GM21825 (cell line): ENCODE measurements around the gene PAIP2.
"Not testable (repeated sequence)": the region's sequence is repeated elsewhere in the genome, so short reads cannot be mapped to it uniquely, and the experiment has no call there.

Experiments used
- ATAC-seq: cut with Tn5 transposase; IDR thresholded peaks from one replicate; pipeline ENCODE4 v1.9.1; 2021; ENCODE audit warnings: mild to moderate bottlenecking, moderate library complexity; ENCODE audit not compliant: unreplicated experiment

The PAIP2 gene, protein sequence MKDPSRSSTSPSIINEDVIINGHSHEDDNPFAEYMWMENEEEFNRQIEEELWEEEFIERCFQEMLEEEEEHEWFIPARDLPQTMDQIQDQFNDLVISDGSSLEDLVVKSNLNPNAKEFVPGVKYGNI

DNA sequence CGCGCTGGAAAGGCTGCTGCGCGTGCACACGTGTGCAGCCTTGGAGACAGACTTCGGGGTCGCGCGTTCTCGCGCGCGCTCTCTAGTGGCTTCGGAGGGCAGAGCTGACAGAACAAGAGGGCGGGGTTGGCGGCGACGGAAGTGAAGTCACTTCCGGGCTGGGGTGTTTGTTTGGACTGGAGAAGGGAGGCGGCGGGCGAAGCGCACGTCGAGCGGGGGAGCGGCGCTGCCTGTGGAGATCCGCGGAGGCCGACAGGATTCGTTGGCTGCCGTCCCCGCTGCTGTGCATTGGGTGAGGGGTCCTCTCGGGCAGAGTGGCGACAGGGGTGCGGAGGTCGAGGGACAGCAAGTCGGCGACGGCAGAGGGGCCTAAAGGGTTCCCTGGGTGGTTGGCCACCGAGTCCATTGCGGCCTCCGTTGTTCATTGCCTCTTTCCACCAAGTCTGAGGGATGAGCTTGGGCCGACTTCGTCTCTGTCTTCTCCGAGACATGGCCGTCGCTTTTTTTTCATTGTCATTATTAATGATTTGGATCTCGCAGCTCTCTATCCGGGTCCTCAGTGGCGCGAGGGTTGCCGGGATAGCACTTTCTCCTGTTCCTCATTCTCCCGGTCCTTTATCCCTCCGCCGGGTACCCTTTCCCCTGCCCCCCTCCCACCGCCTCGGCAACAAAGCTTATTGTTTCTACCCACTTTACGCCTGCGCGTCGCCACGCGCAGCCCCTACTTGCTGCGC, at the start of gene PAIP2:
Gene PAIP2, plus strand, starts transcription at position 166 of the 734 bp plus-strand sequence. CDS start 21,931 bp downstream, outside the sequence.
- peak; percentile 89 for ATAC-seq

DNA sequence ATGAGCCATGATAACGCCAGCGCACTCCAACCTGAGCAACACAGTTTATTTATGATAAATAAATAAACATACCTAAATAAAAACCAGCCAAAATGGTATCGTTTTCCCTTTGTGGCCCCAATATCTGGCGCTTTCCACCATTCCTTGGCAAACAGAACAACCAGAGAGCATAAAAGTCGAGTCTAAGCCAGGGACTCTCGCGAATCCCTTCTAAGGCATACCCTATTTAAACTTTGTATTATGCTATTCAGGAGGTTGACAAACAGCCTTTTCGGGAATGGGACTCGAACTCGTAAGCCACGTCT, 48.5 kb upstream of the PAIP2 start:
- ATAC-seq: no peak

DNA sequence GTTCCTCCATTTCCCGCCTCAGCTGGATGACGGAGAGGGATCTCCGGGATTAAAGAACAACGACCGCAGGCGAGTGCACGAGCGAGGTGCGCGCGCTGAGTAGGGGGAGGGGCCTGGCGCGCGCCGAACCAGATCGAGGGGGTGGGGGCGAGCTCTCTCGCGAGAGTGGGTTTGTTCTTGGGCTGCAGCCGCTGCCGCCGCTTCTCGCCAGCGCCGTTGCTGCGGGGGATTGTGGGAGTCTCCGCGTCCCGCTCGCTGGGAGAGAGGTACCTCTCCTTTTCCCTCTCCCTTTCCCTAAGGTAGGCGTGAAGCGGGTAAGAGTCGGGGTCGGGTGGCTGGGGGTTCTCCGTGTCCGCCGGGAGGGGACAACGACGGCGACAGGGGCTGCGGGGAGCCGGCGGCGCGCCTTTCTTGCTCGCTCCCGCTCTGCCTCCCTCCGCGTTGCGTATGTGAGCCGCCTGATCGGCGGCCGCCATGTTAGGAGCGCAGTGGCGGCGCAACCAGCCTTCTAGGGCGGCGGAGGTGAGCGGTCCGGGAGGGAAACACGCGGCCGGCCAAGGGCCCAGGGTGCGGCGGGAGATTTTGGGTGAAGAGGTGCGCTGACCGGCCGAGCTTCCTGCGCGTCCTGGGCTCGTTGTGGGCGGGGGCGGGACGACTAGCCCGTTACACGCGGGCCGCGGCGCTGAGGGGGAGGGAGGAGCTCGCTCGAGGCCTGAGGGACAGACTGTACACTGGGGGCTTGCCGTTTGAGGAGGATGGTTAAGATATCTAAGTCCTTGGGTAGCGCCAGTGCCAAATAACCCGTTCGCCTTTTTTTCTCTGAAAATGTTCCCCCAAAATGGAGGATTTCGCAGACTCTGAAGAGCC, 47.9 kb upstream of the PAIP2 start, which contains the start of gene MATR3:
Gene MATR3, plus strand, starts transcription at position 234 of the 867 bp plus-strand sequence. CDS start 13,676 bp downstream, outside the sequence.
- ATAC-seq: peak; percentile 70

DNA sequence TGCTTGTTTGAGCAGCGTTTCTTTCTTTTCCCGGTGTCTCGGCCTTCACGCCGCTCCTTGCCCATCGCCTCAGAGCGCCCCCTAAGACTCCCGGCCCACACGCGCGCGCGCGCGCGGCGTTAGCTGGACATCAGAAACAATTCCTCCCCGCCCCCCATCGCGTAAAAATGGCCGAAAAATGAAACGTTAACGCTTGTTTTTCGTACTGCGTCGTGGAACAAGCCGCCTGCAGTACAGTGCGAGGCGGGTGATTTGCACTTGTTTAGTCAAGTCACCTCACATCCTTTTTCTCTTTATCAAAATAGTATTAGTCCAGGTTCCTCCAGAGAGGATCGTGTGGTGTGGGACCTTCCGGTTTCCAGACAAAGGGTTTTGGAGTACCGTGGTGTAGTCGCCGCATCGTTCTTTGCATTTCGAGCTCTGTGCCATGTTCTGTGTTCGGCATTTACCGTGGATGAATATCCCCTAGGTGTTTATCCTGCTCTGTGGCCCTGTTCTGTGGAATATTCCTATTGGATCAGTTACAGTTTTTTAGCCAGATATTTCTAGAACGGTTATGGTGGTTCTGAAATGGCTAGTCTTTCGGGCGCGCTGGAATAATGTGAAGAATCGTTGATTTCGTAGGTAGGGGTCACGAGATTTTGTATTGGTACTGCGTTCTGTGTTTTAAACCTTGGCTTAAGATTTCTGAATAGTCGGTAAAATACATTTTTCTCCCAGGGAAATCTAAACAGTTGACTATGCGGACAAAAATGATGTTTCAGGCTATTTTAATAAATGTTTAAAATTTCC, 47.1 kb upstream of the PAIP2 start:
- peak; percentile 31 for ATAC-seq

DNA sequence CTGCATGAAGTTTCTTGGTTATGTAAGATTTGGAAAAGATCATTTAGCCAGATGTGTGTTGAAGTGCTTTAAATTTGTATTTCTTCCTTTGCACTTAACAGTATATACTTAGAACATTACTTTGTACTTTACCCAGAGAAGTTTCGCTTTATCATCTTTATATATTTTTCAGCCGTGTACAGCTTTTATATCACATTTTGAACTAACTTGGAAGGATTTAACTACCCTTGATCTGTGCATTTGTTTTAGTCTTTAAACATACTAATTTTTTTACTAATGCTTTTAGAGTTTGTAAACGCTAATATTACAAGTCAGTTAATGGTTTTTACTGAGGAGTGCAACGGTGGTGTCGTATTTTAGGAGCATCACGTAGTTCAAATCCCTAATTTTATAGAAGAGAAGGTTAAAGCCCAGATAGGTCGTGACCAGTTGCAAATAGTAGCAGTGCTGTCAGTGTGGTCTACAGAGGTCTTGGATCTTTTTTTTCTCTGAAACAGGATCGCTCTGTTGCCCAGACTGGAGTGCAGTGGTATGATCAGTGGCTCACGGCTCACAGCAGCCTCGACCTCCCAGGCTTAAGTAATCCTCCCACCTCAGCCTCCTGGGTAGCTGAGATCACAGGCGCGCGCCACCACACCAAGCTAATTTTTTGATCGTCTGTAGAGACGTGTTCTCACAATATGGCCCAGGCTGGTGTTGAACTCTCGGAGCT, 46.2 kb upstream of the PAIP2 start:
- ATAC-seq: no peak

GRCh38 chr5:139296198-139296597, 45.5 kb upstream of the PAIP2 start:
- ATAC-seq: no peak

GRCh38 chr5:139296862-139297326, 44.8 kb upstream of the PAIP2 start:
- ATAC-seq: no peak

DNA sequence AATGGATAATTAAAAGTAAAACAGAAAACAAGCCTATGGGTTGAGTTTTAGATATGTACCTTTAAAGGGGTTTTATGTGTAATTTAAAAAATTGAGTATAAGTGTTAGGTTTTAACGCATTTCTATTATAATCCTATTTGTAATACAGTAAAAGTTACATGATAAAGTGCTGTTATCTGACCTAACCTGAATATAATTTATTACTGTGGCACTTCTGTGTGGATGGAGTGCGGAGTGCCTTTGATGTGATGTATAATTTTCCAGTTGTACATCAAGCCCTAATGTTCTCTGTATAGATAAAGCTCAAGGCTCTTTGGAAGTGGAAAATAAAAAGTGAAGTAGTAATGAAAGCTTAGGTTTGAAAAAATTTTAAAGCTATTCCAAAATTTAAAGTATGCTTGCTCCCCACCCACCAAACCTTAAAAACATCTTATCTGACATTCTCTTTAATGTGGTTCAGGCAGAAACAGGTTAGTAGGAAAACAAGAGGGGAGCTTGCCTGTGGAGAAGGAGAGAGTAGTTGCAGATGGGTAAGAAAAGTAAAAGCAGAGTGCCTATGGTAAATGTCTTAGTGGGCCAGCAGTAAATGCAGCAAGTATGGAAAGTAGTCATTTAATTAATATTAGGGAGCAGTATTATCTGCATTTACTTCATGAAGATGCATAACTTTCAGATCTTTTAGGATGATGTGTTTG, 44.1 kb upstream of the PAIP2 start:
- ATAC-seq: no peak

- ATAC-seq: no peak
These were observed 43.4 kb upstream of the PAIP2 start for GRCh38 chr5:139298242-139298641.

- ATAC-seq: no peak
These were observed 42.2 kb upstream of the PAIP2 start for GRCh38 chr5:139299486-139299885.

- no peak for ATAC-seq
These were observed 39.7 kb upstream of the PAIP2 start for GRCh38 chr5:139301808-139302499.

- no peak for ATAC-seq
These were observed 37.0 kb upstream of the PAIP2 start for GRCh38 chr5:139304391-139305324.

DNA sequence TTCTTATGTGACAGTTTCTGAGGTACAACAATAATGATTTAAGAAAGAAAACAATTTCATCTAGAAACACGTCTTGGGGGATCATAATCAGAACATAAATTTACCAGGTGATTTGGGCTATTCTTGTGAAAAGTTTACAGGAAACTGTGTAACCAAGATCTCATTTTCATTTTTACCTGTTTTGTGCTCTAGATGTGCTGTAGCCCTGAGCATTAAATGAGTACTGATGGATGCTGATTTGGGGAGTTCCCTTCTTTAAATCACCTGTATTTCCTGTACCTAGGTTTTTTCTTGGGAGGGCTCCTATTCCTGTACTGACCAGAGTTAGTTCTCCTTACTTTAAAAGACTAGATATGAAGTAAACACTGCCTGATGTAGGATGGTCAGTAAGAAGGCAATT, 35.5 kb upstream of the PAIP2 start:
- ATAC-seq: no peak

- no peak for ATAC-seq
These were observed 34.9 kb upstream of the PAIP2 start for GRCh38 chr5:139306628-139307379.

DNA sequence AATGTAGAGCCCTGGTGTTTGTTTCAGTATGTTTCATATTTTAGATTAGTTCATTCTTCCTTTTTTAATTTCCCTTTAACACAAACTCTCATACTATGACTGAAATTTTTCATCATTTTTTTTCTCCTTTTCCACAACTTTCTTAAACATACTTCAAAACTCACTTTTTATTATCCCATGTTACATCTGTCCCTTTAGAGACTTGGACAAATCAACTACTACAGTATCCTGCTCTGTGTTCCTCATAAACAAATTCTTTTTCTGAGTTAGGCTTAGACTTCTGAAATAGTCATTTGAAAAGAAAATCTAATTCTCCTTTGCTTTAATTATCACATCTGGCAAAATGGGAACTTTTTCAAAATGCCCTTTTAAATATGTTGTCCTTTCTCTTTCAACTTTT, 32.9 kb upstream of the PAIP2 start:
- ATAC-seq: no peak

- ATAC-seq: not testable (repeated sequence)
These were observed 30.9 kb upstream of the PAIP2 start for GRCh38 chr5:139310715-139311186.

DNA sequence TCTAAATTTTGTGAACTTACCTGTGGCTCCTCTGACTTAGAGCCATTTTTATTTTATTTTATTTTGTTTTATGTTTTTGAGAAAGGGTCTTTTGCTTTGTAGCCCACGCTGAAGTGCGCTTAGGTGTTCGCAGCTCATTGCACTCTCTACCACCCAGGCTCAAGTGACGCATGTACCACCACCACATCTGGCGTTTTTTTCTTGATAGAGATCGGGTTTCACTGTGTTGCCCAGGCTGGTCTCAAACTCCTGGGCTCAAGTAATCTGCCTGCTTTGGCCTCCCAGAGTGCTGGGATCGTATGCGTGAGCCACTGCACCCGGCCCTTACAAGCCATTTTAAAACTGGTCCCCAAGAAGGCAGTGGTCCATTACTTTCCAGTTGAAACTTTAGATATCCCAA, 29.6 kb upstream of the PAIP2 start:
- ATAC-seq: no peak
